C4-2B (cell line): Measurements from ENCODE around the gene C17orf107.

ENCODE experiments used
- ZFX ChIP-seq: fragments of 450-650 bp; IDR thresholded peaks from 2 replicates; pipeline ENCODE4 v1.6.1; 2017
- TF ChIP-seq, protein P1 (sequence below): fragments of 450-650 bp; conservative IDR thresholded peaks from 2 replicates; pipeline ENCODE4 v1.5.1; 2017; ENCODE audit warnings: mild to moderate bottlenecking

- TF ChIP-seq, protein P1, sequence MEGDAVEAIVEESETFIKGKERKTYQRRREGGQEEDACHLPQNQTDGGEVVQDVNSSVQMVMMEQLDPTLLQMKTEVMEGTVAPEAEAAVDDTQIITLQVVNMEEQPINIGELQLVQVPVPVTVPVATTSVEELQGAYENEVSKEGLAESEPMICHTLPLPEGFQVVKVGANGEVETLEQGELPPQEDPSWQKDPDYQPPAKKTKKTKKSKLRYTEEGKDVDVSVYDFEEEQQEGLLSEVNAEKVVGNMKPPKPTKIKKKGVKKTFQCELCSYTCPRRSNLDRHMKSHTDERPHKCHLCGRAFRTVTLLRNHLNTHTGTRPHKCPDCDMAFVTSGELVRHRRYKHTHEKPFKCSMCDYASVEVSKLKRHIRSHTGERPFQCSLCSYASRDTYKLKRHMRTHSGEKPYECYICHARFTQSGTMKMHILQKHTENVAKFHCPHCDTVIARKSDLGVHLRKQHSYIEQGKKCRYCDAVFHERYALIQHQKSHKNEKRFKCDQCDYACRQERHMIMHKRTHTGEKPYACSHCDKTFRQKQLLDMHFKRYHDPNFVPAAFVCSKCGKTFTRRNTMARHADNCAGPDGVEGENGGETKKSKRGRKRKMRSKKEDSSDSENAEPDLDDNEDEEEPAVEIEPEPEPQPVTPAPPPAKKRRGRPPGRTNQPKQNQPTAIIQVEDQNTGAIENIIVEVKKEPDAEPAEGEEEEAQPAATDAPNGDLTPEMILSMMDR = no peak
- no peak for TF ChIP-seq ZFX
Observed at GRCh38 chr17:4891411-4892410, 7.6 kb upstream of the C17orf107 start.
